ENCODE data around the gene GEMIN4. TPM values are rescaled to one million over a fixed set of nuclear protein-coding genes. Genes with fewer than 3 reads are reported as not detected.

Gene GEMIN4
- total RNA-seq, 1 donor from 2014 or later: 19.3 TPM

DNA sequence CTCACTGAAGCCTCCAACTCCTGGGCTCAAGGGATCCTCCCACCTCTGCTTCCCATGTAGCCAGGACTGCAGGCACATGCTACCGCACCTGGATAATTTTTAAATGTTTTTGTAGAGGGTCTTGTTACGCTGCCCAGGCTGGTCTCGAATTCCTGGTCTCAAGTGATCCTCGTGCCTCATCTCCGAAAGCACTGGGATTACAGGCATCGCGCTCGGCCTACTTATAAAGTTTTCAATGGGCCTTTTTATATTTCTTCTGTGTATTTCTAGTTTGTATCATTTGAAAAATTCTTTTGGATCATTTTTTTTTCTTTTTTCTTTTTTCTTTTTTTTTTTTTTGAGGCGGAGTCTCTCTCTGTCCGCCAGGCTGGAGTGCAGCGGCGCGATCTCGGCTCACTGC, 27.0 kb downstream of the GEMIN4 start:
- Mint-ChIP-seq H3K27ac (ENCODE audit: unreplicated experiment) (no peak overlapping the region), H3K27me3 (ENCODE audit: unreplicated experiment) (no peaks in the 10 kb centered on the region), H3K36me3 (ENCODE audit: unreplicated experiment) (no peaks in the 10 kb centered on the region), H3K4me1 (ENCODE audit: unreplicated experiment) (peaks cover 3% of the 10 kb centered on the region), H3K9me3 (ENCODE audit: unreplicated experiment) (no peaks in the 10 kb centered on the region), H3K4me3 (ENCODE audit: unreplicated experiment) (no peak overlapping the region)
- DNase-seq (ENCODE audit: extremely low spot score, unreplicated experiment): no peak
- TF ChIP-seq, protein P1, sequence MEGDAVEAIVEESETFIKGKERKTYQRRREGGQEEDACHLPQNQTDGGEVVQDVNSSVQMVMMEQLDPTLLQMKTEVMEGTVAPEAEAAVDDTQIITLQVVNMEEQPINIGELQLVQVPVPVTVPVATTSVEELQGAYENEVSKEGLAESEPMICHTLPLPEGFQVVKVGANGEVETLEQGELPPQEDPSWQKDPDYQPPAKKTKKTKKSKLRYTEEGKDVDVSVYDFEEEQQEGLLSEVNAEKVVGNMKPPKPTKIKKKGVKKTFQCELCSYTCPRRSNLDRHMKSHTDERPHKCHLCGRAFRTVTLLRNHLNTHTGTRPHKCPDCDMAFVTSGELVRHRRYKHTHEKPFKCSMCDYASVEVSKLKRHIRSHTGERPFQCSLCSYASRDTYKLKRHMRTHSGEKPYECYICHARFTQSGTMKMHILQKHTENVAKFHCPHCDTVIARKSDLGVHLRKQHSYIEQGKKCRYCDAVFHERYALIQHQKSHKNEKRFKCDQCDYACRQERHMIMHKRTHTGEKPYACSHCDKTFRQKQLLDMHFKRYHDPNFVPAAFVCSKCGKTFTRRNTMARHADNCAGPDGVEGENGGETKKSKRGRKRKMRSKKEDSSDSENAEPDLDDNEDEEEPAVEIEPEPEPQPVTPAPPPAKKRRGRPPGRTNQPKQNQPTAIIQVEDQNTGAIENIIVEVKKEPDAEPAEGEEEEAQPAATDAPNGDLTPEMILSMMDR (IDR thresholded peaks at IDR 0.05): no peak

DNA sequence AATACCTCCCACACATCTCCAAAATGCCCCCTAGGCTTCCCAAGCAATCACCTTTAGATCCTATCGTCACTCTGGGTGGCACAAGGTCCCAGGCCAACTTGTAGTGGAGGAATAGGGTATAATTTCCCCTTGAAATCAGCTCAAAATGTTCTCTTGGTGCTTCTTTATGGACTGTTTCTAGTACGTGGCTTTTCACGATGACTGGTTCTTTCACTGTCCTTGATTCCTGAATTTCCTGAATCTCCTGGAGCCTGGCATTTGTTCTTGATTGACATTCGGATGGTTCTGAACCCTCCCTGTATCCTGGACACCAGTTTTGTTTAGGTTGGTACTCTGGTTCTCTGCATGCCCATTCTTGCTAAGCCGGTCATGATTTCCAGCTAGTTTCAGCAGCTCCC, 30.5 kb downstream of the GEMIN4 start:
- DNase-seq (ENCODE audit: extremely low spot score, unreplicated experiment): no peak
- Mint-ChIP-seq H3K27ac (ENCODE audit: unreplicated experiment) (no peak overlapping the region), H3K27me3 (ENCODE audit: unreplicated experiment) (no peaks in the 10 kb centered on the region), H3K36me3 (ENCODE audit: unreplicated experiment) (no peaks in the 10 kb centered on the region), H3K4me1 (ENCODE audit: unreplicated experiment) (peaks cover 4% of the 10 kb centered on the region), H3K9me3 (ENCODE audit: unreplicated experiment) (no peaks in the 10 kb centered on the region), H3K4me3 (ENCODE audit: unreplicated experiment) (no peak overlapping the region)
- TF ChIP-seq, protein P1 (IDR thresholded peaks at IDR 0.05): no peak

- no peaks in the 10 kb centered on the region for H3K27me3 Mint-ChIP-seq (ENCODE audit: unreplicated experiment)
- no peak for DNase-seq (ENCODE audit: extremely low spot score, unreplicated experiment)
- no peaks in the 10 kb centered on the region for H3K36me3 Mint-ChIP-seq (ENCODE audit: unreplicated experiment)
- TF ChIP-seq, protein P1 (IDR thresholded peaks at IDR 0.05): no peak
- H3K27ac Mint-ChIP-seq (ENCODE audit: unreplicated experiment): no peak overlapping the region
- no peak overlapping the region for H3K4me3 Mint-ChIP-seq (ENCODE audit: unreplicated experiment)
- H3K4me1 Mint-ChIP-seq (ENCODE audit: unreplicated experiment): peaks cover 5% of the 10 kb centered on the region
- H3K9me3 Mint-ChIP-seq (ENCODE audit: unreplicated experiment): no peaks in the 10 kb centered on the region
Measured at GRCh38 chr17:720706-721539, 31.1 kb downstream of the GEMIN4 start.

GRCh38 chr17:718075-718474, 34.0 kb downstream of the GEMIN4 start:
- TF ChIP-seq, protein P1 (IDR thresholded peaks at IDR 0.05): no peak
- no peaks in the 10 kb centered on the region for H3K9me3 Mint-ChIP-seq (ENCODE audit: unreplicated experiment)
- H3K4me1 Mint-ChIP-seq (ENCODE audit: unreplicated experiment): peaks cover 19% of the 10 kb centered on the region
- no peaks in the 10 kb centered on the region for H3K36me3 Mint-ChIP-seq (ENCODE audit: unreplicated experiment)
- no peaks in the 10 kb centered on the region for H3K27me3 Mint-ChIP-seq (ENCODE audit: unreplicated experiment)
- no peak overlapping the region for H3K4me3 Mint-ChIP-seq (ENCODE audit: unreplicated experiment)
- no peak for DNase-seq (ENCODE audit: extremely low spot score, unreplicated experiment)
- H3K27ac Mint-ChIP-seq (ENCODE audit: unreplicated experiment): no peak overlapping the region

DNA sequence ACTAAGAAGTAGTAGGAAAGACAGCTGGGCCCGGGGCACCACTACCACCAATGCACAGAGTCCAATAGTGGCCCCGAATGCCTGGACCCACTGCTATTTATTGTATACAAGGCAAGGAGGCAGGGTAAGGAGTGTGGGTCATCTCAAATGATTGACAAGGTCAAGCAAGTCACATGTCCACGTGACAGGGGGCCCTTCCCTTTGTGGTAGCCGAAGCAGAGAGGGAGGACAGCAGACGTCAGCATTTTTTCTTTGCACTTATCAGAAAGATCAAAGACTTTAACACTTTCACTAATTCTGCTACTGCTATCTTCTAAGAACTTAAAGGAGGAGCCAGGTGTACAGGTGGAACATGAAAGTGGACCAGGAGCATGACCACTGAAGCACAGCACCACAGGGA, 43.9 kb downstream of the GEMIN4 start:
- no peak for DNase-seq (ENCODE audit: extremely low spot score, unreplicated experiment)
- no peak overlapping the region for H3K4me3 Mint-ChIP-seq (ENCODE audit: unreplicated experiment)
- TF ChIP-seq, protein P1 (IDR thresholded peaks at IDR 0.05): no peak
- H3K27ac Mint-ChIP-seq (ENCODE audit: unreplicated experiment): no peak overlapping the region
- H3K27me3 Mint-ChIP-seq (ENCODE audit: unreplicated experiment): no peaks in the 10 kb centered on the region
- peaks cover 7% of the 10 kb centered on the region for H3K4me1 Mint-ChIP-seq (ENCODE audit: unreplicated experiment)
- H3K9me3 Mint-ChIP-seq (ENCODE audit: unreplicated experiment): no peaks in the 10 kb centered on the region
- H3K36me3 Mint-ChIP-seq (ENCODE audit: unreplicated experiment): peaks cover 15% of the 10 kb centered on the region
